ENCODE results near the gene OR2A42.
"Not testable (repeated sequence)": the region's sequence is repeated elsewhere in the genome, so short reads cannot be mapped to it uniquely, and the experiment has no call there.

OR2A42 gene

DNA sequence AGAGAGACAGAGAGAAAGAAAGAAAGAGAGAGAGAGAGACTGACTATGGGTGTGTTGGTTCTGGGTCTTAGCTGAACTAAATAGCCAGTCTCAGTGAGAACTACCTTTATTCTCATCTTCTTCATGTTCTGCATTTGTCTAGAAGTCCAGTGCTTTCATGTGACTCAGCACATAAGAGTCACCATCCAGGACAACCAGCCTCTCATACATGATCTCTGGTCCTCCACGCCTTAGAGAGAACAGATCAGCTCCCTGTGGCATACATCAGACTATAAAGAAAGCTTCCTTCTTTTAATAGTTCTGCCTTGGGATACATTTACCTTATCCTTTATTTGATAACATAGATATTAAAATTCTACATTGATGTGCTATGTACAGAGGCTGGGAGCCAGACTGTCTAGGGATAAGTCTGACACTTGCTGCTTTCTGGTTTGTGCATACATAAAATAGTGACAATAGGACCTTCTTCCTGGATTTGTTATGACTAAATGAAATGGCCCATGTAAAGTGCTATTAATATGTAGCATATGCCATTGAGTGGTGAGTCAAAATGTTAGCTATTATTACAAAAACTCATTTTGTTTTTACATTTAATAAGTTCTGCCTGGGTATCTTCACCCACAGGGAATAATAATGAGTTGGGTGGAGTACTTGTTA lies 8.4 kb upstream of the OR2A42 start:
- H3K9me3 Mint-ChIP-seq; H3K27me3 Mint-ChIP-seq (ENCODE audit: low read depth); H3K4me1 Mint-ChIP-seq (ENCODE audit: low read depth); H3K36me3 Mint-ChIP-seq (ENCODE audit: low read depth); H3K27ac Mint-ChIP-seq; DNase-seq (ENCODE audit: low spot score); H3K4me3 Mint-ChIP-seq: not testable (repeated sequence)

- not testable (repeated sequence) for H3K27ac Mint-ChIP-seq; H3K4me3 Mint-ChIP-seq; H3K4me1 Mint-ChIP-seq (ENCODE audit: low read depth); DNase-seq (ENCODE audit: low spot score); H3K36me3 Mint-ChIP-seq (ENCODE audit: low read depth); H3K27me3 Mint-ChIP-seq (ENCODE audit: low read depth); H3K9me3 Mint-ChIP-seq
These were observed 7.6 kb upstream of the OR2A42 start for GRCh38 chr7:144246967-144247366.

DNA sequence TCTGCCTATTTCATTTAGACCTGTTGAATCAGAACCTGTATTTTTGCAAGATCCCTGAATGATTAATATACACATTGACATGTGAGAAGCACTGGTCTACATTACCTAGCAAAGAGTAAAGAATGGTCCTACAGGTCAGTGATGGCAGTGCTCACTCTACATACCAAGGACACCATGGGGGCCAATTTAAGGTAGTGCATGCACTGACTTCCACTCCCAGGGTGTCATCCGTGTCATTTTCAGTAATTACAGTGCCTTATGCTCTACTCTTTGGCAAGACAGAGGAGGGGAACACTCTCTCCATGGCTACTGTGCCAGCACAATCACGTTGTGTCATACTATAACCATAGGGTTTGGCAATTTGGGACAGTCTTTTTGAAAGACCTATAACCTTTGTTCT lies 6.0 kb upstream of the OR2A42 start:
- not testable (repeated sequence) for H3K36me3 Mint-ChIP-seq (ENCODE audit: low read depth); H3K9me3 Mint-ChIP-seq; H3K4me3 Mint-ChIP-seq; DNase-seq (ENCODE audit: low spot score); H3K27ac Mint-ChIP-seq; H3K4me1 Mint-ChIP-seq (ENCODE audit: low read depth); H3K27me3 Mint-ChIP-seq (ENCODE audit: low read depth)

DNA sequence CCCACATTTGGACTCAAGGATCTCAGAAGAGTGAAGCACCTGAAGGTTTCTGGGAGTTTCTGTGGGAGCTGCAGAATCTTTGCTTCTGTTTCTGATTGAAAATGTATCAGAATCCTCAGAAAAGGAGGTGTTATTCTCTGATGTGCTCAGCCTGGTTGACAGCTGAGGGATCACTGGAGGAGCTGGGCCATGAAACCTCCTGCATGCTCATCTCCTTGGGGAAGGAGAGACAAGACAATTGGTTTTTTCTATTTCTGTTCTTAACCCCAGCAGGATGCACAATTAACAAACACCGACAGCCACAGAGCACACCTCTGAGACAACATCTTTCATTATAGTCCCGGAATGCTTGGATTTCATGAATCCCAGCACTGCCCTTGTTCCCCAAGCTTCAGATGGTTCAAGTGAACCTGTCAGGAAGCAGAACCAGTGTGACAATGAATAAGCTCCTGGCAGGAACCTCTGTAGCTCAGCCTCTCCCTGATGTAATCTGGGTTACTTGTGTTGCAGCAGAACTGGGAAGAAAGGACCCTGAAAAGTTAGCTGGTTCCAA lies 799 bp downstream of the OR2A42 start:
- H3K36me3 Mint-ChIP-seq (ENCODE audit: low read depth); H3K9me3 Mint-ChIP-seq; H3K27ac Mint-ChIP-seq; H3K4me3 Mint-ChIP-seq; H3K4me1 Mint-ChIP-seq (ENCODE audit: low read depth); H3K27me3 Mint-ChIP-seq (ENCODE audit: low read depth); DNase-seq (ENCODE audit: low spot score): not testable (repeated sequence)

- not testable (repeated sequence) for H3K4me3 Mint-ChIP-seq; H3K9me3 Mint-ChIP-seq; DNase-seq (ENCODE audit: low spot score); H3K27me3 Mint-ChIP-seq (ENCODE audit: low read depth); H3K27ac Mint-ChIP-seq; H3K36me3 Mint-ChIP-seq (ENCODE audit: low read depth); H3K4me1 Mint-ChIP-seq (ENCODE audit: low read depth)
These were observed 6.4 kb downstream of the OR2A42 start for GRCh38 chr7:144233039-144233438.

DNA sequence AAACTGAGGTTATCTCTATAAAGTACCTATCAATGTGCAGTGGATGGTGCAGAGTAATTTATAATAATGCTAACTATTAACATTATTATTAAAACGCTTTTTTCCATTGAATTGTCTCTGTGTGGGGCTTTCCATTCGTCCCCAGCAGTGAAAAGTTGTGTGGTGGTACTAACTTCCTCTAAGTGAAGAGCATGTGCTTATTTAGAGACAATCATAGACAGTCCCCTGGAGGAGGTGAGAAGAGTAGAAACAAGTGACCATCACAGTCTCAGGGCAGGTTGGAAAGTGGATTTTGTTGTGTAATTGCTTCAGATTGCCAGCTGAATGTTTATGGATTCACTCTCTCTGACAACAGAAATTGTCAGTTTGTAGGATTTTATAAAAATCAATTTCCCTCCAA lies 8.4 kb downstream of the OR2A42 start:
- not testable (repeated sequence) for H3K9me3 Mint-ChIP-seq; DNase-seq (ENCODE audit: low spot score); H3K27me3 Mint-ChIP-seq (ENCODE audit: low read depth); H3K4me1 Mint-ChIP-seq (ENCODE audit: low read depth); H3K36me3 Mint-ChIP-seq (ENCODE audit: low read depth); H3K4me3 Mint-ChIP-seq; H3K27ac Mint-ChIP-seq

DNA sequence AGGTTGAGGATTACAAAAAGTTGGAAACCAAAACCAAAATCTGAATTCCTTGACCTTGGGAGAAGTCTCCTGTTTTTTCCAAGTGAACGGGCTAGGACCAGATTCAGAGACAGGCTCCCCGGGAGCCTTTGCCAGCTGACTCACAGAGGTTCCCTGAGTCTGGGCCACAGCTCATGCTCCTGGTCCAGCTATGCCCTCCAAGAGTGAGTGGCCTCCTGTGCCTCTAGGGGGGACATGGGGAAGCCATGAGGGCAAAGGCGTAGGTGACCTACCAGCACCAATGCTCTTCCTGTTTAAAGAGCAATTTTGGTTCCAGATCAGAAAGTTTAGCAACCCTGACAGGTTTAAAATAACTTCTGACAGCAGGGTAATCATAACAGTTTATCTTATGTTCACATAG lies 10.6 kb downstream of the OR2A42 start:
- H3K27me3 Mint-ChIP-seq (ENCODE audit: low read depth); H3K27ac Mint-ChIP-seq; H3K4me1 Mint-ChIP-seq (ENCODE audit: low read depth); DNase-seq (ENCODE audit: low spot score); H3K9me3 Mint-ChIP-seq; H3K4me3 Mint-ChIP-seq; H3K36me3 Mint-ChIP-seq (ENCODE audit: low read depth): not testable (repeated sequence)

GRCh38 chr7:144226866-144227265 lies 12.5 kb downstream of the OR2A42 start:
- not testable (repeated sequence) for DNase-seq (ENCODE audit: low spot score); H3K9me3 Mint-ChIP-seq; H3K4me3 Mint-ChIP-seq; H3K36me3 Mint-ChIP-seq (ENCODE audit: low read depth); H3K27me3 Mint-ChIP-seq (ENCODE audit: low read depth); H3K27ac Mint-ChIP-seq; H3K4me1 Mint-ChIP-seq (ENCODE audit: low read depth)

- H3K36me3 Mint-ChIP-seq (ENCODE audit: low read depth); H3K27me3 Mint-ChIP-seq (ENCODE audit: low read depth); DNase-seq (ENCODE audit: low spot score); H3K4me3 Mint-ChIP-seq; H3K9me3 Mint-ChIP-seq; H3K4me1 Mint-ChIP-seq (ENCODE audit: low read depth); H3K27ac Mint-ChIP-seq: not testable (repeated sequence)
These were observed 15.7 kb downstream of the OR2A42 start for GRCh38 chr7:144223675-144224074.

- H3K36me3 Mint-ChIP-seq (ENCODE audit: low read depth); H3K27ac Mint-ChIP-seq; H3K9me3 Mint-ChIP-seq; H3K4me3 Mint-ChIP-seq; H3K4me1 Mint-ChIP-seq (ENCODE audit: low read depth); DNase-seq (ENCODE audit: low spot score); H3K27me3 Mint-ChIP-seq (ENCODE audit: low read depth): not testable (repeated sequence)
These were observed 18.9 kb downstream of the OR2A42 start for GRCh38 chr7:144220531-144220930.

- not testable (repeated sequence) for H3K36me3 Mint-ChIP-seq (ENCODE audit: low read depth); H3K27ac Mint-ChIP-seq; H3K4me3 Mint-ChIP-seq; H3K27me3 Mint-ChIP-seq (ENCODE audit: low read depth); H3K4me1 Mint-ChIP-seq (ENCODE audit: low read depth); H3K9me3 Mint-ChIP-seq; DNase-seq (ENCODE audit: low spot score)
These were observed 20.3 kb downstream of the OR2A42 start for GRCh38 chr7:144219149-144219548.

GRCh38 chr7:144218581-144218980 lies 20.8 kb downstream of the OR2A42 start:
- not testable (repeated sequence) for DNase-seq (ENCODE audit: low spot score); H3K9me3 Mint-ChIP-seq; H3K27ac Mint-ChIP-seq; H3K4me1 Mint-ChIP-seq (ENCODE audit: low read depth); H3K27me3 Mint-ChIP-seq (ENCODE audit: low read depth); H3K4me3 Mint-ChIP-seq; H3K36me3 Mint-ChIP-seq (ENCODE audit: low read depth)

DNA sequence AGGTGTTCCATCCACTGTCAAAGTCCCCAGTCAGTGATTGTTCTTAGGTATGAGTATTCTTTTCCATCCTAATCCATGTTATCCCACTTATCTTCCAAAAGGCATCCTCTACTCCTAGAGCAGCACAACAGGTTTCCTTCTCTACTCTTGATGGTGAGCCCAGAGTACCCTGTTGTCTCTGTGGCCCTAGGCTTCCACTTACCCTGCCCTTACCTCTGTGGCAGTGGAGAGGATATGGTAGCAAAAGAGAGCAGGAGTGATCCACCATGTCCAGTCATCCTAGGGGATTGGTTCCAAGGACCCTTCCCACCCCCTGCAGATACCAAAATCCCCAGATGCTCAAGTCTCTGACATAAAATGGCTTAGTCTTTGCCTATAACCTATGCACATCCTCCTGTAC lies 22.2 kb downstream of the OR2A42 start:
- H3K4me1 Mint-ChIP-seq (ENCODE audit: low read depth); H3K9me3 Mint-ChIP-seq: not testable (repeated sequence)

GRCh38 chr7:144205306-144205705 lies 34.1 kb downstream of the OR2A42 start:
- not testable (repeated sequence) for H3K4me1 Mint-ChIP-seq (ENCODE audit: low read depth); DNase-seq (ENCODE audit: low spot score); H3K27me3 Mint-ChIP-seq (ENCODE audit: low read depth); H3K4me3 Mint-ChIP-seq; H3K9me3 Mint-ChIP-seq; H3K36me3 Mint-ChIP-seq (ENCODE audit: low read depth); H3K27ac Mint-ChIP-seq

More for the DNA sequence above, 22.2 kb downstream of the OR2A42 start:
- not testable (repeated sequence) for H3K27ac Mint-ChIP-seq; H3K4me3 Mint-ChIP-seq; H3K36me3 Mint-ChIP-seq (ENCODE audit: low read depth); H3K27me3 Mint-ChIP-seq (ENCODE audit: low read depth); DNase-seq (ENCODE audit: low spot score)

- H3K27me3 Mint-ChIP-seq (ENCODE audit: low read depth); DNase-seq (ENCODE audit: low spot score); H3K36me3 Mint-ChIP-seq (ENCODE audit: low read depth): not testable (repeated sequence)
These were observed 36.3 kb downstream of the OR2A42 start for GRCh38 chr7:144203086-144203485.

More at GRCh38 chr7:144203086-144203485, 36.3 kb downstream of the OR2A42 start:
- H3K4me1 Mint-ChIP-seq (ENCODE audit: low read depth); H3K9me3 Mint-ChIP-seq; H3K4me3 Mint-ChIP-seq; H3K27ac Mint-ChIP-seq: not testable (repeated sequence)

Data from T-helper 2 cell treated with Interferon-gamma antibody and Interleukin-4, amounts not matched to agents 5 μg/mL and 100 μg/mL, for 36 hours (primary cell).